DOHH2 (cell line): Measurements from ENCODE around the gene POFUT1.
"Not testable (repeated sequence)": the region's sequence is repeated elsewhere in the genome, so short reads cannot be mapped to it uniquely, and the experiment has no call there.

ENCODE experiments used
- H3F3A ChIP-seq: fragments of 200-600 bp; sonication (generic), shearing (Covaris generic); 2 replicates; pipeline ENCODE4 v1.6.0; 2016; ENCODE audit warnings: antibody characterized with exemption, mild to moderate bottlenecking; ENCODE audit not compliant: control insufficient read depth, insufficient read depth
- H3K27ac ChIP-seq: fragments of 200-600 bp; sonication (generic); 2 replicates; pipeline ENCODE4 v1.5.1; 2014; ENCODE audit warnings: low read depth, mild to moderate bottlenecking, low read length, moderate library complexity
- H3K27me3 ChIP-seq: fragments of 200-600 bp; sonication (generic); 2 replicates; pipeline ENCODE4 v1.6.1; 2014; ENCODE audit warnings: mild to moderate bottlenecking, low read length, mixed read lengths; ENCODE audit not compliant: control insufficient read depth
- H3K36me3 ChIP-seq: fragments of 200-600 bp; sonication (generic); 2 replicates; pipeline ENCODE4 v1.6.1; 2014; ENCODE audit warnings: mild to moderate bottlenecking, low read length, moderate library complexity, mixed read lengths; ENCODE audit not compliant: control insufficient read depth
- H3K4me1 ChIP-seq: fragments of 200-600 bp; sonication (generic); 2 replicates; pipeline ENCODE4 v1.6.1; 2014; ENCODE audit warnings: mild to moderate bottlenecking, low read length, mixed read lengths; ENCODE audit not compliant: control insufficient read depth
- H3K4me2 ChIP-seq: fragments of 200-600 bp; sonication (generic); 2 replicates; pipeline ENCODE4 v1.6.0; 2014; ENCODE audit warnings: mild to moderate bottlenecking, low read length, moderate library complexity
- H3K4me3 ChIP-seq: fragments of 200-600 bp; sonication (generic); 2 replicates; pipeline ENCODE4 v1.5.1; 2014; ENCODE audit warnings: mild to moderate bottlenecking, low read length, mixed read lengths
- H3K79me2 ChIP-seq: fragments of 200-600 bp; sonication (generic); 2 replicates; pipeline ENCODE4 v1.6.1; 2014; ENCODE audit warnings: mild to moderate bottlenecking, low read length, mixed read lengths; ENCODE audit not compliant: control insufficient read depth
- H3K9me2 ChIP-seq: fragments of 200-600 bp; sonication (generic); replicated peaks from 2 replicates; pipeline ENCODE4 v1.6.1; 2014; ENCODE audit warnings: mild to moderate bottlenecking, low read length, mixed read lengths; ENCODE audit not compliant: control insufficient read depth
- H3K9me3 ChIP-seq: fragments of 200-600 bp; sonication (generic); 2 replicates; pipeline ENCODE4 v1.6.1; 2014; ENCODE audit warnings: antibody characterized with exemption, low read length, mixed read lengths; ENCODE audit not compliant: control insufficient read depth, insufficient read depth
- H4K20me1 ChIP-seq: fragments of 200-600 bp; sonication (generic); 2 replicates; pipeline ENCODE4 v1.6.0; 2014; ENCODE audit warnings: low read depth, mild to moderate bottlenecking, antibody characterized with exemption, low read length, moderate library complexity; ENCODE audit not compliant: control insufficient read depth, insufficient read depth
- CTCF ChIP-seq: fragments of 200-600 bp; sonication (generic); IDR thresholded peaks from one replicate; pipeline ENCODE4 v1.5.1; 2014; ENCODE audit warnings: antibody characterized with exemption, mild to moderate bottlenecking, low read depth, low read length; ENCODE audit not compliant: poor library complexity, severe bottlenecking
- EZH2phosphoT487 ChIP-seq: fragments of 200-600 bp; sonication (generic); IDR thresholded peaks from 2 replicates; pipeline ENCODE4 v1.6.1; 2017; ENCODE audit warnings: borderline replicate concordance, mild to moderate bottlenecking, antibody characterized with exemption, low read length, moderate library complexity, mixed read lengths

POFUT1 gene

GRCh38 chr20:32244959-32245358 lies 37.3 kb downstream of the POFUT1 start:
- no peak overlapping the region for H3K4me2 ChIP-seq
- no peaks in the 10 kb centered on the region for H3K9me3 ChIP-seq
- H3K4me1 ChIP-seq: peaks cover 42% of the 10 kb centered on the region
- no peaks in the 10 kb centered on the region for H3K27me3 ChIP-seq
- no peaks in the 10 kb centered on the region for H4K20me1 ChIP-seq
- no peaks in the 10 kb centered on the region for H3K79me2 ChIP-seq
- no peaks in the 10 kb centered on the region for H3F3A ChIP-seq
- no peak overlapping the region for H3K27ac ChIP-seq
- TF ChIP-seq CTCF: no peak
- no peak for TF ChIP-seq EZH2phosphoT487
- no peaks in the 10 kb centered on the region for H3K9me2 ChIP-seq
- no peak overlapping the region for H3K4me3 ChIP-seq
- no peaks in the 10 kb centered on the region for H3K36me3 ChIP-seq

- H3K79me2 ChIP-seq, H3K27ac ChIP-seq, H3K9me2 ChIP-seq, H3K9me3 ChIP-seq, H3K4me3 ChIP-seq, H3K27me3 ChIP-seq, H3K36me3 ChIP-seq, H4K20me1 ChIP-seq, H3F3A ChIP-seq, H3K4me2 ChIP-seq: not testable (repeated sequence)
- peaks cover 30% of the 10 kb centered on the region for H3K4me1 ChIP-seq
These were observed 38.5 kb downstream of the POFUT1 start for GRCh38 chr20:32246208-32246607.

GRCh38 chr20:32248043-32248442 lies 40.4 kb downstream of the POFUT1 start:
- H3K9me3 ChIP-seq: no peaks in the 10 kb centered on the region
- no peaks in the 10 kb centered on the region for H4K20me1 ChIP-seq
- no peak for TF ChIP-seq CTCF
- TF ChIP-seq EZH2phosphoT487: no peak
- no peak overlapping the region for H3K4me2 ChIP-seq
- H3K79me2 ChIP-seq: no peaks in the 10 kb centered on the region
- no peak overlapping the region for H3K27ac ChIP-seq
- H3K4me1 ChIP-seq: peaks cover 23% of the 10 kb centered on the region
- no peaks in the 10 kb centered on the region for H3K9me2 ChIP-seq
- H3K27me3 ChIP-seq: no peaks in the 10 kb centered on the region
- H3K4me3 ChIP-seq: no peak overlapping the region
- H3K36me3 ChIP-seq: no peaks in the 10 kb centered on the region
- H3F3A ChIP-seq: no peaks in the 10 kb centered on the region

- no peaks in the 10 kb centered on the region for H4K20me1 ChIP-seq
- H3K4me1 ChIP-seq: peaks cover 13% of the 10 kb centered on the region; the same call in 1 of the 2 replicates
- no peaks in the 10 kb centered on the region for H3F3A ChIP-seq
- no peaks in the 10 kb centered on the region for H3K36me3 ChIP-seq
- no peak overlapping the region for H3K4me3 ChIP-seq
- H3K27ac ChIP-seq: no peak overlapping the region
- H3K9me3 ChIP-seq: no peaks in the 10 kb centered on the region
- TF ChIP-seq EZH2phosphoT487: no peak
- TF ChIP-seq CTCF: no peak
- H3K79me2 ChIP-seq: no peaks in the 10 kb centered on the region
- H3K4me2 ChIP-seq: no peak overlapping the region
- H3K27me3 ChIP-seq: no peaks in the 10 kb centered on the region
- no peaks in the 10 kb centered on the region for H3K9me2 ChIP-seq
These were observed 41.5 kb downstream of the POFUT1 start for GRCh38 chr20:32249030-32249738.
